Suprapubic skin (tissue), 4 donors: ENCODE measurements around the gene SNX1.

Experiments
- EP300 ChIP-seq: sonication (generic); formaldehyde crosslinking; IDR thresholded peaks from one replicate; pipeline ENCODE4 v1.6.1; 2017; ENCODE audit warnings: antibody characterized with exemption
- POLR2A ChIP-seq, 2 donors: fragments of 450-650 bp; IDR thresholded peaks; one replicate each; pipeline ENCODE4 v1.6.1; 2017; ENCODE audit warnings: antibody characterized with exemption in 2 of 2, mild to moderate bottlenecking in 2 of 2, moderate library complexity in 2 of 2
- POLR2AphosphoS5 ChIP-seq, 3 donors: sonication (generic); formaldehyde crosslinking; IDR thresholded peaks; one replicate each; pipeline ENCODE4 v1.6.1; 2017; ENCODE audit warnings: antibody characterized with exemption in 3 of 3
- TF ChIP-seq, protein P1 (sequence below), 2 donors: fragments of 200-600 bp in 1 of 2; fragments of 450-650 bp in 1 of 2; sonication (generic) in 1 of 2; IDR thresholded peaks; one replicate each; pipeline ENCODE4 v1.5.1; 2016 to 2019; ENCODE audit warnings: antibody characterized with exemption in 2 of 2, mild to moderate bottlenecking in 1 of 2, moderate library complexity in 1 of 2

DNA sequence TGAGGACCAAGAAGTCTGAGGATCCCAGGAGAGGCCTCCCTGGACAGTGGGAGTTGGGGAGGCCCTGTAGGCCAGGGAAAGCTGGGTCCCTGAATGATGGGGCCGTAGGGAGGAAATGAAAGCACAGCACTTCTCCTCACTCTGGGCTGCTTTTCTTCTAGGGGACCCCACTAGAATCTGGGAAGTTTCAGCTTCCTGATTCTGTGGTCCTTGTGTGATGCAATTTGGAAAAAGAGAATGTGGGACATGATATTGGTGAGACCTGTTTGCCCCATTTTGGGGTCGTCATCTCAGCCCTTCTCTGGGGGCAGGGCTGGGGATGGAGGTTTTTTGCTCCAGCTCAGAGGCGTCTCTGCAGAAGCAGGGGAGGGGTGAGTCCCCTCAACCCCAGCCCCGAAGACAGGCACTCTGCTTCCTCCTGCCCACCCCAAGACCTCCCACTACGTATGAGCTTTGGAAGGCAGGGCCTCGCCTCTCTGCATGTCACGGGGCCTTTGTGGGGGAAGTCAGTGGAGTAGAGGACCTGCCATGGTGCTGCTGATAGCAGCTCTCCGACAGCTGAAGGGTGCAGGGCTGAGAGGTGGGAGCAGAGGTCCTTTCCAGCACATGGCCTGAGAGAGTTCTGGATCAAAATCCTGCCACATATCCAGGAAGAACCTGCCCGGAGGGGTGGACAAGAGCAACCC lies 54.3 kb downstream of the SNX1 start:
- TF ChIP-seq, protein P1, sequence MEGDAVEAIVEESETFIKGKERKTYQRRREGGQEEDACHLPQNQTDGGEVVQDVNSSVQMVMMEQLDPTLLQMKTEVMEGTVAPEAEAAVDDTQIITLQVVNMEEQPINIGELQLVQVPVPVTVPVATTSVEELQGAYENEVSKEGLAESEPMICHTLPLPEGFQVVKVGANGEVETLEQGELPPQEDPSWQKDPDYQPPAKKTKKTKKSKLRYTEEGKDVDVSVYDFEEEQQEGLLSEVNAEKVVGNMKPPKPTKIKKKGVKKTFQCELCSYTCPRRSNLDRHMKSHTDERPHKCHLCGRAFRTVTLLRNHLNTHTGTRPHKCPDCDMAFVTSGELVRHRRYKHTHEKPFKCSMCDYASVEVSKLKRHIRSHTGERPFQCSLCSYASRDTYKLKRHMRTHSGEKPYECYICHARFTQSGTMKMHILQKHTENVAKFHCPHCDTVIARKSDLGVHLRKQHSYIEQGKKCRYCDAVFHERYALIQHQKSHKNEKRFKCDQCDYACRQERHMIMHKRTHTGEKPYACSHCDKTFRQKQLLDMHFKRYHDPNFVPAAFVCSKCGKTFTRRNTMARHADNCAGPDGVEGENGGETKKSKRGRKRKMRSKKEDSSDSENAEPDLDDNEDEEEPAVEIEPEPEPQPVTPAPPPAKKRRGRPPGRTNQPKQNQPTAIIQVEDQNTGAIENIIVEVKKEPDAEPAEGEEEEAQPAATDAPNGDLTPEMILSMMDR (IDR thresholded peaks at IDR 0.05): no peak
- TF ChIP-seq POLR2A (IDR thresholded peaks at IDR 0.05): no peak
- TF ChIP-seq EP300: no peak
- TF ChIP-seq POLR2AphosphoS5 (IDR thresholded peaks at IDR 0.05): no peak
